Large intestine (tissue), 3 donors: Measurements from ENCODE around the gene SLC29A2. TPM values are rescaled to one million over a fixed set of nuclear protein-coding genes. Genes with fewer than 3 reads are reported as not detected.

Source experiments
- DNase-seq, 2 donors: peaks; one replicate each; pipeline versions ENCODE4 v3.0.0 to v3.0.0-alpha.2; 2013
- H3K27ac ChIP-seq: one replicate; pipeline ENCODE4 v1.5.1; 2013; ENCODE audit warnings: low read length
- H3K27me3 ChIP-seq: 2 replicates; pipeline ENCODE4 v1.6.1; 2013; ENCODE audit warnings: low read length; ENCODE audit not compliant: control insufficient read depth, insufficient read depth
- H3K36me3 ChIP-seq: 2 replicates; pipeline ENCODE4 v1.6.1; 2013; ENCODE audit warnings: low read length; ENCODE audit not compliant: control insufficient read depth, insufficient read depth
- H3K4me1 ChIP-seq: one replicate; pipeline ENCODE4 v1.6.1; 2013; ENCODE audit warnings: low read length; ENCODE audit not compliant: control insufficient read depth, insufficient read depth
- H3K4me3 ChIP-seq: one replicate; pipeline ENCODE4 v1.5.1; 2013; ENCODE audit warnings: low read length
- H3K9me3 ChIP-seq: one replicate; pipeline ENCODE4 v1.6.1; 2013; ENCODE audit warnings: mild to moderate bottlenecking, low read depth, low read length, moderate library complexity; ENCODE audit not compliant: control insufficient read depth
- WGBS: methylation state at CpG from one replicate; pipeline ENCODE4 v1.1.5; 2013; ENCODE audit warnings: low lambda C conversion rate; ENCODE audit not compliant: insufficient coverage; 5-methylcytosine and 5-hydroxymethylcytosine counted together
- polyA plus RNA-seq: library from polyadenylated mRNA; unstranded; fragments of 120-200 nt; gene quantifications from one replicate; pipeline ENCODE4 v1.2.1, GENCODE V29; 2013

Gene SLC29A2
- polyA plus RNA-seq, 1 donor = 13.2 TPM

DNA sequence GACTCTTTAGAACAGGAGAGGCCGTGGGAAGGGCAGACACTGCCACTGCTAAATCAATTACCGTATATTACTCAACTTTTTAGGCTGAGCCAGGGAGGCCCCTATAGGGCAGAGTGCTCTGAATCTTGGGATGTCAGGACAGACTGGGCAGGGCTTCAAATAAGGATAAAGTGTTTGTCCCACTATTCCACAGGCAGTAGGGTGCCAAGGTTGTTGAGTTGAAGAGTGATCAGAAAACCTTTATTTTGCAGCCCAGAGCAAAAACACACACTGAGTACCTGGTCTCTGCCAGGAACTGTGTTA, 22.5 kb downstream of the SLC29A2 start:
- no peak overlapping the region for H3K4me3 ChIP-seq

DNA sequence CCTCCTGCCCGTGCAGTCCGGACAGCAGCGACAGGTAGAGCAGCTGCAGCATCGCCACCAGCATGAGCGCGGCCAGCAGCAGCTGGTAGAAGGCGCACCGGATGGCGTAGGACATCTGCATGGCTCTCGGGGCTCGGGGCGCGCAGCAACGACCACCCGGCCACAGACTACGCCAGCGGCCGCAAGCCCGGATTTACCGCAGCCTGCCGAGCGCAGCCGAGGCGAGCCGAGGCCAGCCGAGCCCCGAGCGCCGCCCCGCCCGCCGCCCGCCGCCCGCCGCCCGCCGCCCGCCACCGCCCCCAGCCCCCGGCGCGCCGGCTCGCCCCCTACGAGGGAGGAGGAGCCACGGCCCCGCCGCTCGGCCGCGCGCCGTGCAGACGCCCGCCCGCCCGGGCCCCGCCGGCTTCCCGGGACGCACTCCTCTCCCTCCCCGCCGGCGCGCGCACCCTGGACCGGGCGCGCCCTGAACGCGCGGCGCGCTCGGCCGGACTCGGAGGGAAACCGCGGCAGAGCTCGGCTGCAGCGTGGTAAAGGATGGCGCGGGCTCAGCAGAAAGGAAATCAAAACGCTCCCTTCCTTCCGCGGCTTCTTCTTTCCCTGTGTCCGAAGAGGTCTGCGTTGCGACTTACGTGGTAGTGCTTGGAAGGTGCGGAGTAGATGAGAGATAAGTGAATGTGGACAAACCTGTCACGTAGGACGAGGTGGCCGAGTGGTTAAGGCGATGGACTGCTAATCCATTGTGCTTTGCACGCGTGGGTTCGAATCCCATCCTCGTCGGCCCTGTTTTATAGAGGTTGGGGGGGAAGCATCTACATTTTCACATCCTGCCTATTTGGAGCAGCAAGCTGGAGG, 23.9 kb downstream of the SLC29A2 start, which contains the start of gene B4GAT1:
TSS of gene B4GAT1 (minus strand) at position 205 of the 852 bp plus-strand sequence. CDS start at position 121, 84 bp downstream.
- Histone ChIP-seq H3K4me3 (peak within 1 kb of the TSS; percentile 87), H3K27me3 (no peaks in the 10 kb centered on the region), H3K36me3 (peaks cover 3% of the 10 kb centered on the region), H3K27ac (peak within 1 kb of the TSS; percentile 96), H3K9me3 (peaks cover 4% of the 10 kb centered on the region), H3K4me1 (peaks cover 51% of the 10 kb centered on the region)
- DNase-seq = peak; percentile 88 to 92
- no CpG with 5 or more reads among the region's 101 CpGs for WGBS

More for the DNA sequence above, 22.5 kb downstream of the SLC29A2 start:
- no CpG with 5 or more reads among the region's 2 CpGs for WGBS
- Histone ChIP-seq H3K27me3 (no peaks in the 10 kb centered on the region), H3K36me3 (peaks cover 3% of the 10 kb centered on the region), H3K9me3 (peaks cover 5% of the 10 kb centered on the region), H3K27ac (peak overlapping the region; percentile 96), H3K4me1 (peaks cover 49% of the 10 kb centered on the region)
- DNase-seq = peak in 1 of 2 donors; percentile 65

DNA sequence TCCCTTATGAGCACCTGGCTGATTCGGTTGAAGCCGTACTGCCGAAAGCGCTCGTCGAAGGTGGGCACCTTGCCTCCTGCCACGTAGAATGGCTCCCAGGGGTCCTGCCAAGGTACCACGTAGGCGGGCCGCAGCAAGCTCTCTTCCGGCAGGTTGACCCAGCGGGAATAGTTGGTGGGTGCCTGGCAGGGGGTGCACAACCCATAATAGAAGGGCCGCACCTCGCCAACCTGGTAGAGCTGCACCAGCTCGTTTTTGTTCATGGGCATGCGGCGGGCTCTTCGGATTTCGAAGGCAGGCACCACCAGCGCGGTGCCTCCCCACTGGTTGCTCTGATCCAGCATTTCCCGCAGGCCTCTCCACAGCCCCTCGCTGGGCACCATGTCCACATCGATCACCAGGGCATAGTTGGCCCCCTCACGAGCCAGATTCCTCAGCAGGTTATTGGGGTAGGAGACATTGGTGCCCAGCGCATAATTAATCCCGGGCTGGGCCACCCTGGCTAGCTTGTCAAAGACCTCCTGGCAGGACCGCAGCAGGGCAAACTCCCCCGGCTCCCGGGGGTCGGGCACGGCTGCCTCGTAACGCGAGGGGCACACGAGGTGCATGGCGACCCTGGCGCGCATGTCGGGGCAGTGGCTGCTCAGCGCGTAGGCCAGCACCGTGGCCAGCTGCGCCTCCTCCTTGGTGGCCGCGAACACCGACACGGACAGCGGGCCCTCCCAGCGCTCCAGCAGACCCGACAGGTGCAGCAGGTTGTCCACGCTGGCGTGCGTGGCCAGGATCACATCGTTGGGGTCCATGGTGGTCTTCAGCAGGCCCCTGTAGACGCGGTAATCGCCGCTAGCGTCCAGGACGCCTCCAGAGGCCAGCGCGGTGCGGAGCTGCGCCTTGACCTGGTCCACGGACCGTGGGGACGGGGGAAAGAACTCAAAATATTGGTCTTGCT, 24.8 kb downstream of the SLC29A2 start:
- peaks cover 2% of the 10 kb centered on the region for H3K9me3 ChIP-seq
- H3K27ac ChIP-seq = peak overlapping the region; percentile 96
- peak overlapping the region; percentile 87 for H3K4me3 ChIP-seq
- H3K36me3 ChIP-seq = peaks cover 9% of the 10 kb centered on the region
- no CpG with 5 or more reads among the region's 68 CpGs for WGBS
- H3K27me3 ChIP-seq = no peaks in the 10 kb centered on the region
- DNase-seq = peak in 1 of 2 donors; percentile 61
- peaks cover 43% of the 10 kb centered on the region for H3K4me1 ChIP-seq

GRCh38 chr11:66345316-66345649, 26.3 kb downstream of the SLC29A2 start:
- H3K4me3 ChIP-seq = peak overlapping the region; percentile 87
- peaks cover 37% of the 10 kb centered on the region for H3K4me1 ChIP-seq
- H3K9me3 ChIP-seq = peaks cover 2% of the 10 kb centered on the region
- no CpG with 5 or more reads among the region's 7 CpGs for WGBS
- no peak for DNase-seq
- H3K36me3 ChIP-seq = peaks cover 23% of the 10 kb centered on the region
- H3K27ac ChIP-seq = peak overlapping the region; percentile 83
- no peaks in the 10 kb centered on the region for H3K27me3 ChIP-seq

DNA sequence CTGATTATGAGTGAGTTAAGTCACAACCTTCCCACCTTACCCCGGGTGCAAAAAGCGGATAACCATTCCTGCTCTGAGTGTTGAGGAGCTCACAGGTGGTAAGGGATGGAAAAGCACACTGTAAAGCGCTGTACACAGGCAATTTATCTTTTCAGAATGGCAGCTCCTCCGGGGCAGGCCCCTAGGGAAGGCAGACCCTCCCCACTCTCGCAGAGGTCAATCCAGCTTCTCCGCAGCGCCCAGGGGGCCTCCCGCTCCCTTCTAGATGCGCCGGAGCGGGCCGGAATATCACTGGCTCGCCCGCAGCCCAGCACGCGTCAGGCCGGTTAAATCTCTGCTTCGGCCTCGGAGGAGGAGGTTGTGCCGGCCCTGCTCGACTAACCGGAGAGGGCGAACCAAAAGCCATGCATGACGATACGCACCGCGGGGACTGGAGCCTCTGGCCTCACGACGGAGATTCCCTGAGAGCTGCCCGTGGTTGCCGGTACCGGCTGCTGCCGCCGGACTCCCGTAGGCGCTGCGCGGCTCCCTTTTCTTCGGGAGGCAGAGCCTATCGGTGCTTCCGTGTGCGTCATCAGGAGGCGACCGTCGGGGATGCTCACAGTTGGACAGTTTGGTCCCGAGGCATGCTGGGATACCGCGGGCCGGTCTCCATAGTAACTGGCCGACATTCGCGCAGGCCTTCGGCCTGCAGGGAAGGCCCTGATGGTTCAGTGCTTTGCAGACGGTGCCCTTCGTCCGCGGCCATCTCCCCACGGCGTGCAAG, 26.8 kb downstream of the SLC29A2 start, which contains the start of gene BRMS1:
TSS of gene BRMS1 (minus strand) at position 555 of the 766 bp plus-strand sequence. CDS start 2,870 bp downstream, outside the sequence.
- Histone ChIP-seq H3K4me3 (peak within 1 kb of the TSS; percentile 87), H3K9me3 (peaks cover 2% of the 10 kb centered on the region), H3K27ac (peak within 1 kb of the TSS; percentile 83), H3K36me3 (peaks cover 29% of the 10 kb centered on the region), H3K27me3 (no peaks in the 10 kb centered on the region), H3K4me1 (peaks cover 33% of the 10 kb centered on the region)
- peak; percentile 98 for DNase-seq
- WGBS = no CpG with 5 or more reads among the region's 59 CpGs

DNA sequence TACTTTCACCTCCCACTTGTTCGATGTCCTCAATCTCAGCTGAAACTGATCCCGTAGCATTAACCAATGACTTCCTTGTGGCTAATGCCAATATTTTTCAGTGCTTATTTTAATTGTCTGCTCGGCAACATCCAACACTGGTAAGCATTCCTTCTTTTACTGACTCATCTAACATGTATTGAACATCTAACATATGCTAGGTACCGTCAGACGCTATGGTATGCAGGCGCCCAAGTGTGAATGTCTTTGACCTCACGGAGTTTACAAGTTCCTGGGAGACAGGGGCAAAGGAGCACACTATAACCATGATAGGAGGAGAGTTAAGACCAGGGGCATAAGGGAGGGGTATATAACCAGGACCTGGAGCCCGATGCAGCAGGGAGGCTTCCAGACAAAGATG, 28.4 kb downstream of the SLC29A2 start:
- no CpG with 5 or more reads among the region's 8 CpGs for WGBS
- H3K4me3 ChIP-seq = no peak overlapping the region
- H3K36me3 ChIP-seq = peaks cover 44% of the 10 kb centered on the region
- H3K27ac ChIP-seq = no peak overlapping the region
- peaks cover 2% of the 10 kb centered on the region for H3K9me3 ChIP-seq
- H3K4me1 ChIP-seq = peaks cover 24% of the 10 kb centered on the region
- H3K27me3 ChIP-seq = no peaks in the 10 kb centered on the region
- no peak for DNase-seq

- WGBS = 100% methylated on average over 2 of the region's 21 CpGs
- no peaks in the 10 kb centered on the region for H3K27me3 ChIP-seq
- H3K4me3 ChIP-seq = no peak overlapping the region
- H3K9me3 ChIP-seq = no peaks in the 10 kb centered on the region
- peaks cover 24% of the 10 kb centered on the region for H3K4me1 ChIP-seq
- H3K27ac ChIP-seq = no peak overlapping the region
- H3K36me3 ChIP-seq = peaks cover 55% of the 10 kb centered on the region
- no peak for DNase-seq
Measured at GRCh38 chr11:66341502-66342126, 29.9 kb downstream of the SLC29A2 start.

DNA sequence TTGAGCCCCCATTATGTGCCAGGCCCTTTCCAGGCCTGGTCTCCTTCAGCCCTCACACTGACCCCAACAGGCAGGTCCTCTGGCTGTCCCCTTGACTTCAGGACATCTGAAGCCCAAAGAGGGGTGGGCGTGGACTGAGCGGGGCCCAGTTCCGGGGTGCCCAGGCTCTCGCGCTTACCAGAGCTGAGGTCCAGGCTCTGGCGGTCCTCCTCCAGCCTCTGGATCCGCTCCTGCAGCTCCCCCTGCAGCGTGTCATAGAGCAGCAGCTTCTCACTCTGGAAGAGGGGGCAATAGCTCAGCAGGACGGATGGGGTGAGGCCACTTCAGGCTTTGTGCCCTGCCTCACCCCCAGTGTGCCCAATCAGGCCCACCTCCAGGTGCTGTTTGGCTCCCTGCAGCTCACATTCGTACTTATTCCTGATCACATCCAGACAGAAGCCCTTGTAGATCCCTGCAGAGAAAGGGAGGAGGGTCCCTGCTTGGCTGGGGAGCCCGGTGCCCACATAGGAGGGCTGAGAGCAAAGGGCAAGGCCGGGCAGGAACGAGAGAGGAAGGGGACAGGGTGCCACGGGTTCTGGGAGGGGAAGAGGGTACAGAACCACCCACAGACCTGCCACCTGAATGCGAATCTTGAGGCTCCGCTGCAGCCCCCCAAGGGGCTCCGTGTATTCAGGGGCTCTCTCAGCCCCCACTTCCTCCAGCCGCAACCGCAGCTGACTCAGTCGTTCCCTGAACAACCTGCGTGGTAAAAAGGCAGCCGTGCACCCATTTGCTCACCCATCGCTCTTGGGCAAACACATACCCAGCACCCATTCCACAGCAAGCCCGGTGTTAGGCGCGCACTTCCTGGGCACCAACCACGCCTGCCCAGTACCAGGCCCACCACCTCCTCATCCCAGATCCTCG, 30.7 kb downstream of the SLC29A2 start:
- H3K4me1 ChIP-seq = peaks cover 20% of the 10 kb centered on the region
- H3K4me3 ChIP-seq = no peak overlapping the region
- peaks cover 55% of the 10 kb centered on the region for H3K36me3 ChIP-seq
- no peaks in the 10 kb centered on the region for H3K9me3 ChIP-seq
- DNase-seq = no peak
- no peak overlapping the region for H3K27ac ChIP-seq
- H3K27me3 ChIP-seq = no peaks in the 10 kb centered on the region
- 100% methylated on average over 1 of the region's 28 CpGs for WGBS
